HCT116 (cell line): ENCODE measurements around the gene RACGAP1.

Experiments used
- CBX3 ChIP-seq: IDR thresholded peaks from 2 replicates; pipeline ENCODE4 v1.6.1; 2012; ENCODE audit warnings: low read depth
- FOSL1 ChIP-seq: IDR thresholded peaks from 2 replicates; pipeline ENCODE4 v1.6.1; 2012; ENCODE audit warnings: low read depth
- POLR2A ChIP-seq: IDR thresholded peaks from 2 replicates; pipeline ENCODE4 v1.7.0; 2011; ENCODE audit warnings: borderline replicate concordance; ENCODE audit not compliant: insufficient read depth, insufficient read length; ENCODE audit errors: extremely low read depth
- POLR2AphosphoS5 ChIP-seq: IDR thresholded peaks from 2 replicates; pipeline ENCODE4 v1.6.1; 2011; ENCODE audit warnings: mild to moderate bottlenecking, low read depth, low read length, moderate library complexity
- SIN3A ChIP-seq: IDR thresholded peaks from 2 replicates; pipeline ENCODE4 v1.6.1; 2012; ENCODE audit warnings: low read depth
- ZFX ChIP-seq: fragments of 450-650 bp; IDR thresholded peaks from 2 replicates; pipeline ENCODE4 v1.6.1; 2017
- TF ChIP-seq, protein P1 (sequence below), 3 experiments: fragments of 200-600 bp in 1 of 3; sonication (generic) in 1 of 3; IDR thresholded peaks in 2 of 3; conservative IDR thresholded peaks in 1 of 3; 2 replicates each; pipeline ENCODE4 v1.5.1; 2012 to 2017; ENCODE audit warnings: low read depth in 2 of 3, low read length in 2 of 3, antibody characterized with exemption in 1 of 3, borderline replicate concordance in 1 of 3, control low read depth in 1 of 3, mild to moderate bottlenecking in 1 of 3, mixed read lengths in 1 of 3, mixed run types in 1 of 3, moderate library complexity in 1 of 3; ENCODE audit not compliant: insufficient read depth in 1 of 3

DNA sequence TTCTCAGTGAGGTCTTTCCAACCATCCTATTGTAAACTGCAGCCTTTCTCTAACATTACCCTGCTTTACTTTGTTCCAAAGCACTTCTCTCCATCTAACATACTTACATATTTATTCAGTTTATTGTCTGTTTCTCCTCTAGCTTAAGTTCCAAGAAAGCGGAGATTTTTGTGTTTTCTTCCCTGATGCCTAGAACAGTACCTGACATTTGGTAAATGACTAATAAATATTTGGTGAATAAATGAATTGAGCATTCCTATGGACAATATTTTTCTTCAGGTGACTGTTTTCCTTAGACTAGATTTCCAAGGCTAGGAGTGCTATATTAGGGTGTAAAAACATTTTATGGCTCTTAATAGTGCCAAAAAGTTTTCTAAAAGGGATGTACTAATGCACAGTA lies 2.4 kb downstream of the RACGAP1 start:
- no peak for TF ChIP-seq FOSL1
- no peak for TF ChIP-seq ZFX
- TF ChIP-seq SIN3A, result no peak
- TF ChIP-seq POLR2AphosphoS5, result no peak
- no peak for TF ChIP-seq POLR2A
- TF ChIP-seq, protein P1, sequence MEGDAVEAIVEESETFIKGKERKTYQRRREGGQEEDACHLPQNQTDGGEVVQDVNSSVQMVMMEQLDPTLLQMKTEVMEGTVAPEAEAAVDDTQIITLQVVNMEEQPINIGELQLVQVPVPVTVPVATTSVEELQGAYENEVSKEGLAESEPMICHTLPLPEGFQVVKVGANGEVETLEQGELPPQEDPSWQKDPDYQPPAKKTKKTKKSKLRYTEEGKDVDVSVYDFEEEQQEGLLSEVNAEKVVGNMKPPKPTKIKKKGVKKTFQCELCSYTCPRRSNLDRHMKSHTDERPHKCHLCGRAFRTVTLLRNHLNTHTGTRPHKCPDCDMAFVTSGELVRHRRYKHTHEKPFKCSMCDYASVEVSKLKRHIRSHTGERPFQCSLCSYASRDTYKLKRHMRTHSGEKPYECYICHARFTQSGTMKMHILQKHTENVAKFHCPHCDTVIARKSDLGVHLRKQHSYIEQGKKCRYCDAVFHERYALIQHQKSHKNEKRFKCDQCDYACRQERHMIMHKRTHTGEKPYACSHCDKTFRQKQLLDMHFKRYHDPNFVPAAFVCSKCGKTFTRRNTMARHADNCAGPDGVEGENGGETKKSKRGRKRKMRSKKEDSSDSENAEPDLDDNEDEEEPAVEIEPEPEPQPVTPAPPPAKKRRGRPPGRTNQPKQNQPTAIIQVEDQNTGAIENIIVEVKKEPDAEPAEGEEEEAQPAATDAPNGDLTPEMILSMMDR (IDR thresholded peaks at IDR 0.05 in 2 of 3, conservative IDR thresholded peaks at IDR 0.05 in 1 of 3; ENCODE audit: borderline replicate concordance in 1 of 3, insufficient read depth in 1 of 3, low read depth in 2 of 3, low read length in 2 of 3), result no peak
- no peak for TF ChIP-seq CBX3
